Measurements from ENCODE around the gene PYDC1.
"Not testable (repeated sequence)": the region's sequence is repeated elsewhere in the genome, so short reads cannot be mapped to it uniquely, and the experiment has no call there.

PYDC1 gene

GRCh38 chr16:31221357-31222160, 4.6 kb upstream of the PYDC1 start:
- DNase-seq = no peak

- DNase-seq = no peak
Observed at GRCh38 chr16:31219154-31219741, 2.3 kb upstream of the PYDC1 start.

- DNase-seq = no peak
Observed at GRCh38 chr16:31217136-31217530, 198 bp upstream of the PYDC1 start.

- peak in 1 of 2 donors; percentile 19 for DNase-seq
Observed at GRCh38 chr16:31215287-31216162, 1.4 kb downstream of the PYDC1 start.

- no peak for DNase-seq
Observed at GRCh38 chr16:31214708-31215286, 2.1 kb downstream of the PYDC1 start.

GRCh38 chr16:31213877-31214707, 2.8 kb downstream of the PYDC1 start, which contains the start of gene TRIM72:
TRIM72 (plus strand) TSS chr16:31214119; CDS start chr16:31214739, 620 bp downstream.
- DNase-seq = no peak

- no peak for DNase-seq
Observed at GRCh38 chr16:31213342-31213741, 3.6 kb downstream of the PYDC1 start.

GRCh38 chr16:31206776-31207175, 10.2 kb downstream of the PYDC1 start:
- no peak for DNase-seq

- no peak for DNase-seq
Observed at GRCh38 chr16:31204871-31205666, 11.9 kb downstream of the PYDC1 start.

GRCh38 chr16:31202414-31203375, 14.2 kb downstream of the PYDC1 start, which contains the start of gene PYCARD:
PYCARD (minus strand) TSS chr16:31202760; CDS start chr16:31202690, 70 bp downstream.
- DNase-seq = peak in 1 of 2 donors; percentile 65

GRCh38 chr16:31201582-31202413, 15.1 kb downstream of the PYDC1 start:
- peak; percentile 56 to 65 for DNase-seq

GRCh38 chr16:31200821-31201568, 15.9 kb downstream of the PYDC1 start:
- peak in 1 of 2 donors; percentile 68 for DNase-seq

- not testable (repeated sequence) for DNase-seq
Observed at GRCh38 chr16:31200111-31200510, 16.8 kb downstream of the PYDC1 start.

- no peak for DNase-seq
Observed at GRCh38 chr16:31199430-31200041, 17.4 kb downstream of the PYDC1 start.

- DNase-seq = no peak
Observed at GRCh38 chr16:31198207-31198882, 18.6 kb downstream of the PYDC1 start.

- DNase-seq = no peak
Observed at GRCh38 chr16:31196324-31197088, 20.4 kb downstream of the PYDC1 start.
